GM10847 (cell line): ENCODE data around the gene SCAI.

Experiments used
- POLR2A ChIP-seq: IDR thresholded peaks from 2 replicates; pipeline ENCODE4 v1.6.1; 2011; ENCODE audit not compliant: insufficient read length; ENCODE audit errors: extremely low read depth

SCAI gene

GRCh38 chr9:125143377-125144090, at the start of gene SCAI:
Gene SCAI (minus strand): TSS chr9:125143528. CDS start chr9:125143437, 91 bp downstream.
- TF ChIP-seq POLR2A = peak; percentile 49

- TF ChIP-seq POLR2A = no peak
Measured at GRCh38 chr9:125190361-125190801, 47.1 kb upstream of the SCAI start.

- peak; percentile 70 for TF ChIP-seq POLR2A
Measured at GRCh38 chr9:125189361-125190289, 46.3 kb upstream of the SCAI start, which contains the start of gene PPP6C. Gene PPP6C (minus strand): TSS chr9:125189803. CDS start chr9:125189718, 85 bp downstream.

GRCh38 chr9:125189011-125189360, 45.7 kb upstream of the SCAI start:
- no peak for TF ChIP-seq POLR2A

GRCh38 chr9:125183561-125183960, 40.2 kb upstream of the SCAI start:
- no peak for TF ChIP-seq POLR2A

GRCh38 chr9:125183054-125183453, 39.7 kb upstream of the SCAI start:
- TF ChIP-seq POLR2A = no peak

- TF ChIP-seq POLR2A = no peak
Measured at GRCh38 chr9:125180876-125181275, 37.5 kb upstream of the SCAI start.

GRCh38 chr9:125177888-125178287, 34.6 kb upstream of the SCAI start:
- no peak for TF ChIP-seq POLR2A

- no peak for TF ChIP-seq POLR2A
Measured at GRCh38 chr9:125176636-125177035, 33.3 kb upstream of the SCAI start.

- no peak for TF ChIP-seq POLR2A
Measured at GRCh38 chr9:125172031-125172755, 28.9 kb upstream of the SCAI start.

- no peak for TF ChIP-seq POLR2A
Measured at GRCh38 chr9:125169895-125170294, 26.6 kb upstream of the SCAI start.

GRCh38 chr9:125166762-125167161, 23.4 kb upstream of the SCAI start:
- TF ChIP-seq POLR2A = no peak

GRCh38 chr9:125161284-125161918, 18.1 kb upstream of the SCAI start:
- TF ChIP-seq POLR2A = no peak

GRCh38 chr9:125160750-125161149, 17.4 kb upstream of the SCAI start:
- no peak for TF ChIP-seq POLR2A

- TF ChIP-seq POLR2A = no peak
Measured at GRCh38 chr9:125156551-125156950, 13.2 kb upstream of the SCAI start.

GRCh38 chr9:125153712-125154367, 10.5 kb upstream of the SCAI start:
- TF ChIP-seq POLR2A = no peak
